ENCODE data around the gene PLSCR3. TPM values are rescaled to one million over a fixed set of nuclear protein-coding genes. Genes with fewer than 3 reads are reported as not detected.

Gene PLSCR3
- total RNA-seq, 1 donor from 2014 or later: 39.7 TPM

DNA sequence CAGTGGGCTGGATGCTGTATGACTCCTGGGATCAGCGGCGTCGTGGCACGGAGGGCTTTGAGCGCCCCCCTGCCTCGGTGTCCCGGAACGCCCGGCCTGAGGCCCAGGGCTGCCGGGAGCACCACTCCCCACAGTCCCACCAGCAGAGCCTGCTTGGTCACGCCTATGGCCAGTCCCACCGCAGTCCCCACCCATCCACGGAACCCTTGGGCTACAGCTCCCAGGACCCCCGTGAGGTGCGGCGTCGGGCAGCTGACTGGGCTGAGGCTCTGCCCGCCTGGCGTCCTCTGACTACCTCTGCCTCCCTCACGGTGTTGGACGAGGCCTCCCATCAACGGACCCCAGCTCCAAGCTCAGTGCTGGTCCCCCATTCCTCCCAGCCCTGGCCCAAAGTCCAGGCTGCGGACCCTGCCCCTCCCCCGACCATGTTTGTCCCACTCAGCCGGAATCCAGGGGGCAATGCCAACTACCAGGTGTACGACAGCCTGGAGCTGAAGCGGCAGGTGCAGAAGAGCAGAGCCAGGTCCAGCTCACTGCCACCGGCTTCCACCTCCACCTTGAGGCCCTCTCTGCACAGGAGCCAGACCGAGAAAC is 32.7 kb upstream of the PLSCR3 start:
- DNase-seq (ENCODE audit: low spot score): no peak

GRCh38 chr17:7426203-7426863 is 32.0 kb upstream of the PLSCR3 start:
- DNase-seq (ENCODE audit: low spot score): no peak

- DNase-seq (ENCODE audit: low spot score): no peak
Measured at GRCh38 chr17:7425756-7426155, 31.4 kb upstream of the PLSCR3 start.

DNA sequence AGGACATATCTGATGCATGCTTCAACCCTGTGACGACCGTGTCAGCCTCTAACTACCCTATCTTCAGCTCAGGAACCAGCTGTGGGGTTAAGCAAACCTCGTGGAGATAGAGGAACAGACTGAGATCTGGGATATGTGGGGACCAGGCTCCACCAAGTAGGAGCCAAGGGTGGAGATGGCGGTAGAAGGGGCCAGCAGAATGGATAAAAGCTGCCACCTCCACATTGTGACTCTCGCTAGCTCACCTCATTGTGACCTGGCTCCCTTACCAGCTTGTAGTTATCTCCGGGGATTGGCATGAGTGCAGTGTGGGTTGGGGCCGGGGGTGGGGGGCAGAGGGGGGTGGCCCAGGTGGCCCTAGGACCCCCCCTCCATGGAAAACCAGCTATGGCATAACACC is 31.0 kb upstream of the PLSCR3 start, which contains the start of gene SPEM2:
TSS of gene SPEM2 (plus strand) at position 301 of the 400 bp plus-strand sequence. CDS start at position 374, 73 bp downstream.
- DNase-seq (ENCODE audit: low spot score): no peak

GRCh38 chr17:7423679-7424078 is 29.4 kb upstream of the PLSCR3 start:
- DNase-seq (ENCODE audit: low spot score): no peak

GRCh38 chr17:7421186-7421585 is 26.9 kb upstream of the PLSCR3 start:
- no peak for DNase-seq (ENCODE audit: low spot score)

- no peak for DNase-seq (ENCODE audit: low spot score)
Measured at GRCh38 chr17:7419819-7420610, 25.7 kb upstream of the PLSCR3 start, which contains the start of gene SPEM1. SPEM1 (plus strand) TSS chr17:7420324; CDS start chr17:7420385, 61 bp downstream.

- no peak for DNase-seq (ENCODE audit: low spot score)
Measured at GRCh38 chr17:7418472-7419152, 24.3 kb upstream of the PLSCR3 start.

DNA sequence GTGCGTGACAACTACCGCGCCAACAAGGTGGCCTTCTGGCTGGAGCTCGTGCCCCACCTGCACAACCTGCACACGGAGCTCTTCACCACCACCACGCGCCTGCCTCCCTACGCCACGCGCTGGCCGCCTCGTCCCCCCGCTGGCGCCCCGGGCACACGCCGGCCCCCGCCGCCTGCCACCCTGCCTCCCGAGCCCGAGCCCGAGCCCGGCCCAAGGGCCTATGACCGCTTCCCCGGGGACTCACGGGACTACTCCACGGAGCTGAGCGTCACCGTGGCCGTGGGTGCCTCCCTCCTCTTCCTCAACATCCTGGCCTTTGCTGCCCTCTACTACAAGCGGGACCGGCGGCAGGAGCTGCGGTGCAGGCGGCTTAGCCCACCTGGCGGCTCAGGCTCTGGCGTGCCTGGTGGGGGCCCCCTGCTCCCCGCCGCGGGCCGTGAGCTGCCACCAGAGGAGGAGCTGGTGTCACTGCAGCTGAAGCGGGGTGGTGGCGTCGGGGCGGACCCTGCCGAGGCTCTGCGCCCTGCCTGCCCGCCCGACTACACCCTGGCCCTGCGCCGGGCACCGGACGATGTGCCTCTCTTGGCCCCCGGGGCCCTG is 22.8 kb upstream of the PLSCR3 start:
- DNase-seq (ENCODE audit: low spot score): no peak

DNA sequence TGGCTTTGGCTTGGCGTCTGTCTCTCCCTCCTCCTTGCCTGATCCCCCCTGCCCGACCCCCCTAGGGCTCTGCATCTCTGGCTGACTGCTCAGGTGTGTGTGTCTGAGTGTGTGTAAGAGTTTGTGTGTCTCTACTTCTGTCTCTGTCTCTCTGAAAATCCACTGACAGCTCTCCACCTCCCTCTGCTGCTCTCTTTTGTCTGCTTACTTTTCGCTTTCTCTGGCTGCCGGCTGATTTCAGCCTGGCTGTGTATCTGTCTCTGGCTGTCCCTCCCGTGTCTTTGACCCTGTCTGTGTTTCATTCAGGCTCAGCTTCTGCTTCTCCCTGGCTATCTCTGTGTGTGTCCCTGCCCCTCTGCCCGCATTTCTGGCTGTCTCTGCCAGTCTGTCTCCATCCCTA is 22.0 kb upstream of the PLSCR3 start:
- DNase-seq (ENCODE audit: low spot score): no peak

DNA sequence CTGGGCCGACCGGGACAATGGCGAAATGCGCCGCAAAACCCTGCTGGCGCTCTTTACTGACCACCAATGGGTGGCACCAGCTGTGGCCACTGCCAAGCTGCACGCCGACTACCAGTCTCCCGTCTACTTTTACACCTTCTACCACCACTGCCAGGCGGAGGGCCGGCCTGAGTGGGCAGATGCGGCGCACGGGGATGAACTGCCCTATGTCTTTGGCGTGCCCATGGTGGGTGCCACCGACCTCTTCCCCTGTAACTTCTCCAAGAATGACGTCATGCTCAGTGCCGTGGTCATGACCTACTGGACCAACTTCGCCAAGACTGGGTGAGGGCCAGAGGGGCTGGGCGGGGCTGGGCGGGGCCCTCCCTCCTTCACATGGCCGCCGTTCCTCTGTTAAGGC is 21.5 kb upstream of the PLSCR3 start:
- DNase-seq (ENCODE audit: low spot score): no peak

DNA sequence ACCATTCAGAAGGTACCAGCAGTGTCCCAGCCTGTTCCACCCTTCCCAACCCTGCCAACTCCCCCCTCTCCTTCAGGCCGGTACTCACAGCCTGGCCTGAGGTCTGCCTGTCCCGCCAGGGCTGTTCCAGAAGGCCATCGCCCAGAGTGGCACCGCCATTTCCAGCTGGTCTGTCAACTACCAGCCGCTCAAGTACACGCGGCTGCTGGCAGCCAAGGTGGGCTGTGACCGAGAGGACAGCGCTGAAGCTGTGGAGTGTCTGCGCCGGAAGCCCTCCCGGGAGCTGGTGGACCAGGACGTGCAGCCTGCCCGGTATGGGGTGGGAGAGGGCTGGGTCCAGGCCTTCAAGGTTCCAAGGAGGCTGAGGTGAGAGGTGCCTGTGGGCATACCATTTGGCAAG is 20.5 kb upstream of the PLSCR3 start:
- DNase-seq (ENCODE audit: low spot score): no peak

- DNase-seq (ENCODE audit: low spot score): no peak
Measured at GRCh38 chr17:7413346-7413985, 19.1 kb upstream of the PLSCR3 start.

DNA sequence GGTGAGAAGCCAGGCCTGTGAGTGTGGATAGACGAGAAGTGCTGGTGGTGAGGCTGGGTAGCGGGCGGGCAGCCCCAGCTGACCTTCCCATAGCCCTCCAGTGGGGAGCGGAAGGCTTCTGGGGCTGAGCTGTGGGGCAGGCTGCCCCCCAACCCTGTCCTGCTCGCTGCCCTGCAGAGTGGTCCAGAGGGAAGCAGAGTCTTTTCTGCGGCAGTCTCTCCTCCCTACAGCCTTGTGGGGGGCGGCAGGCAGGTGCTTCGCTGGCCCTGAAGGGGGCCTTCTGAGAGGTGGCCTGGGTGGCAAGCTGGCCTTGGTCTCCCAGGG is 17.1 kb upstream of the PLSCR3 start:
- DNase-seq (ENCODE audit: low spot score): no peak

DNA sequence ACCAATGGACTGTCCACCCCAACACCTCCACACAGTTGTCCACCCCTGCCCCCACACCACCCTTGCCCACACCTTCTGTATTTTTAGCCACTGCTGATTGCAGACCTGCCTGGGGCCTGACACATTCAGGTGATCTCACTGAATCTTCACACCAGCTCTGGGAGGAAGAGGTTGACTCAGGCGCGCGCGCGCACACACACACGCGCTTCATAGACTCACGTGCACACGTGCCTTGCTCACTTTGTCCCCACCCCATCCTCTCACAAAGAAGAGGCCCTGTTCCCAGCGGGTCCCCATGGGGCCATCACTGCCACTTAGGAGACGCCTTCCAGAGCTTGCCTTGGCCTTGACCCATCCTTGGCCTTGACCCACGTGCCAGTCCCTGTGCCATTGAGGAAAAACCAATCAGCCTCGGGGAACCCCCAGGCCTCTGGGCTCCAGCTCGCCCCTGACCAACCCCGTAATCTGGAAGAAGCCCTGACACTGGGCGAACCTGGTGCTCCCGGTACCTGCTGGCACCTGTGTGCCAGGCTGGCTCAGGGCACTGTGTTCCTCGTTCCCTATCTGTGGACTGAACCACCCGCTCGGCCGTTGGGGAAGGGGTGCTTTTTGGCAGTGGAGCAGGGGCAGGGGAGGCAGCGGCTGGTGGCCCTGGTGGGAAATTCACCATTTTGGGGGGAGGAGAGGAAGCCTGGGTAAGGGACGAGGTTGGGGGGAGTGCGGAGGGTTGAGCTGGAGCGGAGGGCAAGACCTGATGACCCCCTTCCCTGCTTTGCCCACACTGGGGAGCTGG is 16.5 kb upstream of the PLSCR3 start:
- no peak for DNase-seq (ENCODE audit: low spot score)

DNA sequence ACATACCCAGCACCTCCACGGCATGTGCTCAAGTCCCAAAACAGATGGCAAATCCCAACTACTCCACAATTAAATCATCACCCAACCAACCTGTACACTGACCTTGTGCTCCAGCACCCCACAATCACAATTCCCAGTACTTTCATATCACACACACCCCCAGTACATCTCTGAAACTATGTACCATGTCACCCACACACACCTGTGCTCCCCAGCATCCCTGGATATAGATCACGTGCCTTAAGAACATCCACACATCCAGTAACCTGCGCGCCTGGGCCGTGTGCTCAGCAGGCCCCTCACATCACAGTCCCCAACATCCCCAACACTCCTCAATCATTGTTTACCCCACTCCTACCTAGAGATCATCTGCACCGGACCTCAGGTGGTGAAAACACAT is 15.4 kb upstream of the PLSCR3 start:
- DNase-seq (ENCODE audit: low spot score): no peak

- DNase-seq (ENCODE audit: low spot score): no peak
Measured at GRCh38 chr17:7408863-7409262, 14.5 kb upstream of the PLSCR3 start.

- DNase-seq (ENCODE audit: low spot score): no peak
Measured at GRCh38 chr17:7408252-7408727, 14.0 kb upstream of the PLSCR3 start.

- no peak for DNase-seq (ENCODE audit: low spot score)
Measured at GRCh38 chr17:7407485-7408251, 13.3 kb upstream of the PLSCR3 start, which contains the start of gene NLGN2. NLGN2 (plus strand) TSS chr17:7407845; CDS start chr17:7408256, 411 bp downstream.

DNA sequence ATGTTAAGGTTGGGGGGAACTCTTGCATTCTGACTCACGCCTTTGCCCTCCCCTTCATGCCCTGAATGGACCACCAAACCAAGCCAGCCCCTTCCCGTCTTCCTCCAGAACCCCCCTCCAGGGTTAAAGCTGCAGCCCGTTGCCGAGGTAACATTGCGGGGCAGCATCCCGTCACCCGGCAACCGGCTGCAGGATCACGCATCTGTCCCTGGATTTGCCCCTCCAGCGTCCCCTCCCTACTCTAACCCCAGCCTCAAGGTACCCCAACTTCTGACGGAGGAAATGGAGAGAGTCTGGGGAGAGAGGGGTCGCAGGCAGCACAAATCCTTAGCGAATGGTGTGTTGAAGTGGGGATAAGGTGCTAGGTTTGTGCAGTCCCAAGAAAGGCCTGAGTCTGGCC is 12.8 kb upstream of the PLSCR3 start:
- DNase-seq (ENCODE audit: low spot score): no peak

Data from mucosa of gallbladder (tissue), 1 donor.